Upper lobe of left lung (tissue), 4 donors: ENCODE results near the gene ERCC6L.

ENCODE experiments used
- POLR2A ChIP-seq, 4 donors: fragments of 450-650 bp; IDR thresholded peaks; one replicate each; pipeline ENCODE4 v1.5.1; 2016 to 2017; ENCODE audit warnings: antibody characterized with exemption in 4 of 4, mild to moderate bottlenecking in 2 of 4
- TF ChIP-seq, protein P1 (sequence below), 6 experiments: fragments of 450-650 bp in 4 of 6; fragments of 200-600 bp in 2 of 6; sonication (generic) in 2 of 6; IDR thresholded peaks; one replicate each; pipeline ENCODE4 v1.5.1; 2016 to 2019; ENCODE audit warnings: antibody characterized with exemption in 6 of 6

DNA sequence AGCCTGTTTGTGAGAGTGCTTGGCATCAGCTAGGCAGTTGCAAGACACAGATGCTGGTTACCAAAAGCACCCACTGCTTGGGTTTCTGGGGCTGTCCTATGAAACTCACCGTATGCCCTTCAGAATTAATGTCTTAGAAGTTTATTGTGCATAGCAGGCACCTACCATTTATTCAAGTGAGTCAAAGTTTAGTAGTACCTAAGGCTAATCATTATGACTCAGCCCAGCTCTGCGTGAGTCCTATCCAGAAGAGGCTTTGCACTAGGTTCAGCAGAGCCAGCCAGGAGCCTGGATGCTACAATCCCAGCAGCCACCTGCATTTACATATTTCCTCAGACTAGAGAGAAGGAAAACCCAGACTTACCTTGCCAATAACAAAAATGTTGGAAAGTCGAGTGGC, 34.0 kb upstream of the ERCC6L start:
- TF ChIP-seq, protein P1, sequence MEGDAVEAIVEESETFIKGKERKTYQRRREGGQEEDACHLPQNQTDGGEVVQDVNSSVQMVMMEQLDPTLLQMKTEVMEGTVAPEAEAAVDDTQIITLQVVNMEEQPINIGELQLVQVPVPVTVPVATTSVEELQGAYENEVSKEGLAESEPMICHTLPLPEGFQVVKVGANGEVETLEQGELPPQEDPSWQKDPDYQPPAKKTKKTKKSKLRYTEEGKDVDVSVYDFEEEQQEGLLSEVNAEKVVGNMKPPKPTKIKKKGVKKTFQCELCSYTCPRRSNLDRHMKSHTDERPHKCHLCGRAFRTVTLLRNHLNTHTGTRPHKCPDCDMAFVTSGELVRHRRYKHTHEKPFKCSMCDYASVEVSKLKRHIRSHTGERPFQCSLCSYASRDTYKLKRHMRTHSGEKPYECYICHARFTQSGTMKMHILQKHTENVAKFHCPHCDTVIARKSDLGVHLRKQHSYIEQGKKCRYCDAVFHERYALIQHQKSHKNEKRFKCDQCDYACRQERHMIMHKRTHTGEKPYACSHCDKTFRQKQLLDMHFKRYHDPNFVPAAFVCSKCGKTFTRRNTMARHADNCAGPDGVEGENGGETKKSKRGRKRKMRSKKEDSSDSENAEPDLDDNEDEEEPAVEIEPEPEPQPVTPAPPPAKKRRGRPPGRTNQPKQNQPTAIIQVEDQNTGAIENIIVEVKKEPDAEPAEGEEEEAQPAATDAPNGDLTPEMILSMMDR (IDR thresholded peaks at IDR 0.05): no peak
- no peak for TF ChIP-seq POLR2A (IDR thresholded peaks at IDR 0.05)
